Uterus (tissue), 4 donors: Measurements from ENCODE around the gene TUBB2A. TPM values are rescaled to one million over a fixed set of nuclear protein-coding genes. Genes with fewer than 3 reads are reported as not detected.
"Not testable (repeated sequence)": the region's sequence is repeated elsewhere in the genome, so short reads cannot be mapped to it uniquely, and the experiment has no call there.

ENCODE experiments used
- DNase-seq, 2 donors: peaks; one replicate each; pipeline ENCODE4 v3.0.0-alpha.2; 2019 to 2020
- H3K27ac ChIP-seq, 2 donors: fragments of 200-600 bp; sonication (generic); 1 replicate in 1 of 2; 2 replicates in 1 of 2; pipeline ENCODE4 v1.5.1; 2016 to 2018
- H3K27me3 ChIP-seq, 2 donors: fragments of 200-600 bp; sonication (generic); one replicate each; pipeline ENCODE4 v1.5.1; 2018 to 2019; ENCODE audit warnings: control low read depth in 1 of 2
- H3K36me3 ChIP-seq, 2 donors: fragments of 200-600 bp; sonication (generic); one replicate each; pipeline ENCODE4 v1.5.1; 2019; ENCODE audit warnings: control low read depth in 1 of 2
- H3K4me1 ChIP-seq, 2 donors: fragments of 200-600 bp; sonication (generic); one replicate each; pipeline ENCODE4 v1.5.1; 2018 to 2019; ENCODE audit warnings: control low read depth in 1 of 2
- H3K4me3 ChIP-seq, 2 donors: fragments of 200-600 bp; sonication (generic); 1 replicate in 1 of 2; 2 replicates in 1 of 2; pipeline ENCODE4 v1.5.1; 2018 to 2019; ENCODE audit warnings: mild to moderate bottlenecking in 1 of 2
- H3K9me3 ChIP-seq, 2 donors: fragments of 200-600 bp; sonication (generic); one replicate each; pipeline ENCODE4 v1.5.1; 2019; ENCODE audit warnings: control low read depth in 1 of 2
- CTCF ChIP-seq, 4 experiments: fragments of 200-600 bp in 2 of 4; fragments of 450-650 bp in 2 of 4; sonication (generic) in 2 of 4; IDR thresholded peaks; one replicate each; pipeline ENCODE4 v1.5.1; 2016 to 2019; ENCODE audit warnings: antibody characterized with exemption in 4 of 4, mild to moderate bottlenecking in 2 of 4, moderate library complexity in 1 of 4
- POLR2A ChIP-seq, 2 donors: fragments of 450-650 bp; IDR thresholded peaks; one replicate each; pipeline ENCODE4 v1.6.1; 2016; ENCODE audit warnings: antibody characterized with exemption in 2 of 2, mild to moderate bottlenecking in 1 of 2, moderate library complexity in 1 of 2
- intact Hi-C: fragments of 100-400 bp; cut with DNase I; formaldehyde crosslinking; loops from one replicate; pipeline ENCODE4 v1.15.1; 2023; ENCODE audit warnings: low total_unique reads
- total RNA-seq, 4 donors: library from RNA; depleted of rRNA in 3 of 4; stranded (reverse); fragments of >200 nt in 3 of 4; gene quantifications; one replicate each; pipeline versions ENCODE4 v1.1.0 to v1.2.4, GENCODE V29; 2014 to 2023
- donor health status: DM: yes; HTN: yes; CAD: no.

The TUBB2A gene
- total RNA-seq, 4 donors from 2014 or later = 21.5 to 100 (median 59.0) TPM

DNA sequence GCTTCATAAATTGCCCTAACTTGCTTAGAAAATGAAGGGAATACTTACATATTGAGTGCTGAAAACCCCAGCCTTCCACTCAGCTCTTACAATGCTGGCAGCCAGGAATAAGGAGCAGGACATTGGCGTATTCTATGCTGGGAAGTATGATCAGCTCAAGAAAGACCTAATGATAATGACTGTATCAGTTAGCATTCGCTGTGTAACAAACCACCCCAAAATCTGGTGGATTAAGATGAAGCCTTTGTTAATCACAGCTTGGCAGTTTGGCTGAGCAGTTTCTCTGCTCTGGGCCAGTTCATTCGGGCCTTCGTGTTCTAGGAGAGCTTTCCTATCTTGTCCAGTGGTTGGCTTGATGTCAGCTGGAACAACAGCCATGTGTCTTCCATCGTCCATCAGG is 33.4 kb upstream of the TUBB2A start:
- Histone ChIP-seq H3K4me3 (no peak overlapping the region), H3K27me3 (no peaks in the 10 kb centered on the region), H3K9me3 (no peaks in the 10 kb centered on the region), H3K4me1 (no peaks in the 10 kb centered on the region), H3K27ac (no peak overlapping the region), H3K36me3 (no peaks in the 10 kb centered on the region)
- no peak for DNase-seq
- intact Hi-C loops = no loop called here
- TF ChIP-seq CTCF (IDR thresholded peaks at IDR 0.05) (no peak), POLR2A (IDR thresholded peaks at IDR 0.05) (no peak)

DNA sequence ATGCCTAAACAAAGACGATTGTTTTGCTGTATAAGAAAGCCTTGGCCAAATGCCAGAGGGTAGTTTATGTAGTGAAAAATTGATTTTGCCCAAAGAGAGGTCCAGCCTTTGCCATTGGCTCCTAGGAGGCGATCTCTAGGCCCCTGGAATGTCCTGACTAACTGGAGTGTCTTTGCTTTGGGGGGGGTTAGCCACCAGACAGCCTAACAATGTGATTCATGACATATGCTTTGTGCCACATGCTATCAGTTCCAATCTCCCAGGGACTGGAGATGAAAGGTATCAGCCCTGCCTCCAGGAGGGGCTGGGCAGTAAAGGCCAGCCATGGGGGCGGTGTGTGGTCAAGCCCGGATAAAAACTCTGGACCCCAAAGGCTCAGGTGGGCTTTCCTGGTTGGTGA is 32.7 kb upstream of the TUBB2A start:
- no peak for DNase-seq
- TF ChIP-seq POLR2A (IDR thresholded peaks at IDR 0.05) (no peak), CTCF (IDR thresholded peaks at IDR 0.05) (no peak)
- H3K27ac ChIP-seq = no peak overlapping the region
- no peaks in the 10 kb centered on the region for H3K9me3 ChIP-seq
- intact Hi-C loops = no loop called here
- H3K4me3 ChIP-seq = no peak overlapping the region
- no peaks in the 10 kb centered on the region for H3K36me3 ChIP-seq
- H3K27me3 ChIP-seq = no peaks in the 10 kb centered on the region
- H3K4me1 ChIP-seq = no peaks in the 10 kb centered on the region

DNA sequence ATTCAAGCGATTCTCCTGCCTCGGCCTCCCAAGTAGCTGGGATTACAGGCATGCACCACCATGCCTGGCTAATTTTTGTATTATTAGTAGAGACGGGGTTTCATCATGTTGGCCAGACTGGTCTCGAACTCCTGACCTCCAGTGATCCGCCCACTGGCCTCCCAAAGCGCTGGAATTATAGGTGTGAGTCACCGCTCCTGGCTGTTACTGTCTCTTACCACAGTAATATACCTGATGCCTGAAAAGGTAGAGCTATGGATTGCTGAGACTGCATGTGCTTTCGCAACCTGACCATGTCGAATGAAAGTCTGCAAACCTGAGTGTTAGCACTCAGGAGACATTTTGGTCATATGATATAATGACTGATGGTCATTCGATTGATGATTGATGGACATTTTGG is 31.8 kb upstream of the TUBB2A start:
- H3K27ac ChIP-seq, H3K27me3 ChIP-seq, H3K4me3 ChIP-seq, H3K9me3 ChIP-seq, DNase-seq, H3K4me1 ChIP-seq, H3K36me3 ChIP-seq, intact Hi-C loops: not testable (repeated sequence)

DNA sequence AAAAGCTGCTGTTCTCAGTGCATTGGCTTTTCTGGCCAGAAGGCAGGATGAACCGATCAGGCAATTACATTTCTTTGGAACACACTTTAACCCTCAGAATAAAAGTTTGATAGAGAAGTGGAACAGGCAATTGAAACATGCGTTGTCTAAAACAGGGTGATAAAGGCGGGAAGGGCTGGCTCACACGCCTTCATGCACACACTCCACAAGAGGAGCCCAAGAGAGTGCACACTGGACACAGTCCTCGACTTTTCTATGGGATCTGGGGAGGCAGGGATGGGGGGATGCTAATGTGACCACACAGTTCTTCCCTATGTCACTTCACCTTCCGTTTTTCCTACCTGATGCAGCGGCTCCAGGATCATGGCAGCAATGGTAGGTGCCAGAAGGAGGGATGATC is 30.9 kb upstream of the TUBB2A start:
- Histone ChIP-seq H3K36me3 (no peaks in the 10 kb centered on the region), H3K4me3 (no peak overlapping the region), H3K27me3 (no peaks in the 10 kb centered on the region), H3K9me3 (no peaks in the 10 kb centered on the region), H3K4me1 (no peaks in the 10 kb centered on the region), H3K27ac (no peak overlapping the region)
- TF ChIP-seq CTCF (IDR thresholded peaks at IDR 0.05) = no peak
- no peak for TF ChIP-seq POLR2A (IDR thresholded peaks at IDR 0.05)
- intact Hi-C loops = no loop called here
- no peak for DNase-seq

GRCh38 chr6:3186974-3187382 is 29.6 kb upstream of the TUBB2A start:
- TF ChIP-seq CTCF (IDR thresholded peaks at IDR 0.05) (no peak), POLR2A (IDR thresholded peaks at IDR 0.05) (no peak)
- no peaks in the 10 kb centered on the region for H3K4me1 ChIP-seq
- no peaks in the 10 kb centered on the region for H3K36me3 ChIP-seq
- intact Hi-C loops = no loop called here
- H3K4me3 ChIP-seq = no peak overlapping the region
- H3K27ac ChIP-seq = no peak overlapping the region
- no peak for DNase-seq
- H3K27me3 ChIP-seq = no peaks in the 10 kb centered on the region
- H3K9me3 ChIP-seq = no peaks in the 10 kb centered on the region

GRCh38 chr6:3183066-3183465 is 25.7 kb upstream of the TUBB2A start:
- H3K27me3 ChIP-seq = no peaks in the 10 kb centered on the region
- H3K36me3 ChIP-seq = no peaks in the 10 kb centered on the region
- DNase-seq = no peak
- no peak for TF ChIP-seq CTCF (IDR thresholded peaks at IDR 0.05)
- TF ChIP-seq POLR2A (IDR thresholded peaks at IDR 0.05) = no peak
- intact Hi-C loops = no loop called here
- no peak overlapping the region for H3K4me3 ChIP-seq
- H3K27ac ChIP-seq = no peak overlapping the region
- H3K9me3 ChIP-seq = no peaks in the 10 kb centered on the region
- H3K4me1 ChIP-seq = no peaks in the 10 kb centered on the region
